ENCODE results near the gene FNIP1. TPM values are rescaled to one million over a fixed set of nuclear protein-coding genes. Genes with fewer than 3 reads are reported as not detected.

FNIP1 gene
- total and polyA plus RNA-seq, 2 donors (not counting 1 experiment from before 2014, with no cell fraction given), result 10.3 to 52.8 TPM

DNA sequence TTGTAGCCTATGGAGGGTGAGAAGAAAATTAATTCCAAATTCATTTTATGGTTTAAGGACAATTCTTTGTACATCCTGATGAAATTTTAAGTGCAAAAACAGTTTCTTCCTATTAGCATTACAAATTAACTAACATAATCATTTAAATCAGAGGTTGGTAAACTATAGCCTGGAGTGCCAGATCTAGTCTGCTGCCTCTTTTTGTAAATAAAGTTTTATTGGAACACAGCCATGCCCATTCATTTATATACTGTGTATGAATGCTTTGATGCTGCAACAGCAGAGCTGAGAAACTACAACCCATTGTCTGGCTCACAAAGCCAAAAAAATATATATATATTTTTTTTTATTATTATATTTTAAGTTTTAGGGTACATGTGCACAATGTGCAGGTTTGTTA is 80.2 kb downstream of the FNIP1 start:
- H3K27me3 ChIP-seq (replicated peaks in 1 of 4; ENCODE audit: control extremely low read depth in 1 of 4, control insufficient read depth in 3 of 4, insufficient read depth in 4 of 4, low read length in 3 of 4), result no peaks in the 10 kb centered on the region
- DNase-seq, result no peak
- ATAC-seq (ENCODE audit: low read depth), result no peak
- ChIA-PET POLR2A (no interaction called here), CTCF (interaction anchor here (1.3 kb wide), 1 partner anchor 127 kb away, joined by 3 read pairs; no protein-coding TSS in a partner anchor)
- H3K9ac ChIP-seq (ENCODE audit: low read length), result no peak overlapping the region
- H3K4me2 ChIP-seq (replicated peaks; ENCODE audit: low read depth, low read length, poor library complexity, severe bottlenecking), result no peak overlapping the region
- Mint-ChIP-seq H3K4me3 (no peak overlapping the region), H3K27me3 (no peaks in the 10 kb centered on the region), H3K27ac (no peak overlapping the region), H3K4me1 (no peaks in the 10 kb centered on the region), H3K9me3 (ENCODE audit: insufficient read depth) (peaks cover 3% of the 10 kb centered on the region)
- no peaks in the 10 kb centered on the region for H4K20me1 ChIP-seq (ENCODE audit: control insufficient read depth, insufficient read depth, low read length, poor library complexity, severe bottlenecking)
- no peak for TF ChIP-seq EZH2 (IDR thresholded peaks at IDR 0.05; ENCODE audit: borderline replicate concordance, insufficient read depth, low read depth, low read length, poor library complexity, severe bottlenecking)
- TF ChIP-seq, protein P1, sequence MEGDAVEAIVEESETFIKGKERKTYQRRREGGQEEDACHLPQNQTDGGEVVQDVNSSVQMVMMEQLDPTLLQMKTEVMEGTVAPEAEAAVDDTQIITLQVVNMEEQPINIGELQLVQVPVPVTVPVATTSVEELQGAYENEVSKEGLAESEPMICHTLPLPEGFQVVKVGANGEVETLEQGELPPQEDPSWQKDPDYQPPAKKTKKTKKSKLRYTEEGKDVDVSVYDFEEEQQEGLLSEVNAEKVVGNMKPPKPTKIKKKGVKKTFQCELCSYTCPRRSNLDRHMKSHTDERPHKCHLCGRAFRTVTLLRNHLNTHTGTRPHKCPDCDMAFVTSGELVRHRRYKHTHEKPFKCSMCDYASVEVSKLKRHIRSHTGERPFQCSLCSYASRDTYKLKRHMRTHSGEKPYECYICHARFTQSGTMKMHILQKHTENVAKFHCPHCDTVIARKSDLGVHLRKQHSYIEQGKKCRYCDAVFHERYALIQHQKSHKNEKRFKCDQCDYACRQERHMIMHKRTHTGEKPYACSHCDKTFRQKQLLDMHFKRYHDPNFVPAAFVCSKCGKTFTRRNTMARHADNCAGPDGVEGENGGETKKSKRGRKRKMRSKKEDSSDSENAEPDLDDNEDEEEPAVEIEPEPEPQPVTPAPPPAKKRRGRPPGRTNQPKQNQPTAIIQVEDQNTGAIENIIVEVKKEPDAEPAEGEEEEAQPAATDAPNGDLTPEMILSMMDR (IDR thresholded peaks at IDR 0.05), result no peak
- no peak overlapping the region for H3K27ac ChIP-seq (ENCODE audit: low read length in 2 of 2)
- H2AFZ ChIP-seq (ENCODE audit: insufficient read depth, low read depth, low read length, poor library complexity, severe bottlenecking), result no peak overlapping the region
- peaks cover 1 to 4% (median 4%) of the 10 kb centered on the region in 3 donors for H3K9me3 ChIP-seq (ENCODE audit: control extremely low read depth in 1 of 3, control insufficient read depth in 2 of 3, insufficient read depth in 1 of 3, low read length in 2 of 3)
- intact Hi-C loops (cut with micrococcal nuclease), result no loop called here
- H3K4me3 ChIP-seq (ENCODE audit: control extremely low read depth in 1 of 5, extremely low read depth in 1 of 5, insufficient read depth in 1 of 5, low read depth in 2 of 5, low read length in 4 of 5), result no peak overlapping the region
- H3K79me2 ChIP-seq (ENCODE audit: control insufficient read depth, insufficient read depth, low read length), result no peaks in the 10 kb centered on the region
- H3K4me1 ChIP-seq (ENCODE audit: control insufficient read depth in 2 of 2, insufficient read depth in 2 of 2, low read length in 2 of 2), result no peaks in the 10 kb centered on the region
- peaks cover 16 to 34% of the 10 kb centered on the region in 2 experiments for H3K36me3 ChIP-seq (replicated peaks in 1 of 2; ENCODE audit: control extremely low read depth in 1 of 2, control insufficient read depth in 1 of 2, extremely low read depth in 1 of 2, insufficient read depth in 2 of 2, low read length in 1 of 2)

DNA sequence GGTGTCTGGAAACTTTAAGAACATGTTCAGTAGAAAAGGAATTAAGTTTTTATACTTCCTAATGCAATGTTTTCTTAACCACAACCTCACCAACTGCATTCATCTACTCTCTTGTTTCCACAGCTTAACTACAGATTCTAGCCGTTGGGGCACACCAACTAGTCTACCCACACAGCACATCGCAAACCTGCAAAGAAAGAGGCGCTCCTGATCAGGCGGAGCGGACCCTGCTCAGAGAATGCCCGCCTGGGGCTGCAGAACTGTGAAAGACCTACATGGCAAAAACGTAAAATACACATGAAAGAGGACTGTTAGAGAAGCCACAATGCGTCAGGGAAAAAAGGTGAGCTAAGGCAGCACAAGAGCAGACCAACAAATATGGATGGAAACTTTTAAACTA is 86.4 kb downstream of the FNIP1 start:
- WGBS (ENCODE audit: insufficient coverage), result 86% methylated on average over 6 of the region's 8 CpGs
- H3K4me3 ChIP-seq (ENCODE audit: control extremely low read depth in 1 of 5, extremely low read depth in 1 of 5, insufficient read depth in 1 of 5, low read depth in 2 of 5, low read length in 4 of 5), result no peak overlapping the region
- ATAC-seq (ENCODE audit: low read depth) (no peak), DNase-seq (no peak)
- CTCF ChIA-PET, result interaction anchor here (3.9 kb wide), 1 partner anchor 121 kb away, joined by 16 read pairs; no protein-coding TSS in a partner anchor
- H3K79me2 ChIP-seq (ENCODE audit: control insufficient read depth, insufficient read depth, low read length), result no peaks in the 10 kb centered on the region
- Mint-ChIP-seq H3K4me3 (no peak overlapping the region), H3K27me3 (no peaks in the 10 kb centered on the region), H3K9me3 (ENCODE audit: insufficient read depth) (no peaks in the 10 kb centered on the region), H3K27ac (no peak overlapping the region), H3K4me1 (no peaks in the 10 kb centered on the region)
- no peaks in the 10 kb centered on the region for H3K27me3 ChIP-seq (replicated peaks in 1 of 4; ENCODE audit: control extremely low read depth in 1 of 4, control insufficient read depth in 3 of 4, insufficient read depth in 4 of 4, low read length in 3 of 4)
- H3K4me2 ChIP-seq (replicated peaks; ENCODE audit: low read depth, low read length, poor library complexity, severe bottlenecking), result no peak overlapping the region
- no peak overlapping the region for H3K27ac ChIP-seq (ENCODE audit: low read length in 2 of 2)
- POLR2A ChIA-PET, result no interaction called here
- no peaks in the 10 kb centered on the region for H4K20me1 ChIP-seq (ENCODE audit: control insufficient read depth, insufficient read depth, low read length, poor library complexity, severe bottlenecking)
- H3K36me3 ChIP-seq (replicated peaks in 1 of 2; ENCODE audit: control extremely low read depth in 1 of 2, control insufficient read depth in 1 of 2, extremely low read depth in 1 of 2, insufficient read depth in 2 of 2, low read length in 1 of 2), result peaks cover 12 to 29% of the 10 kb centered on the region in 2 experiments
- no peak overlapping the region for H3K9ac ChIP-seq (ENCODE audit: low read length)
- H3K9me3 ChIP-seq (ENCODE audit: control extremely low read depth in 1 of 3, control insufficient read depth in 2 of 3, insufficient read depth in 1 of 3, low read length in 2 of 3), result no peaks in the 10 kb centered on the region
- H2AFZ ChIP-seq (ENCODE audit: insufficient read depth, low read depth, low read length, poor library complexity, severe bottlenecking), result no peak overlapping the region
- intact Hi-C loops (cut with micrococcal nuclease), result no loop called here
- no peaks in the 10 kb centered on the region for H3K4me1 ChIP-seq (ENCODE audit: control insufficient read depth in 2 of 2, insufficient read depth in 2 of 2, low read length in 2 of 2)
- TF ChIP-seq EZH2 (IDR thresholded peaks at IDR 0.05; ENCODE audit: borderline replicate concordance, insufficient read depth, low read depth, low read length, poor library complexity, severe bottlenecking), result no peak
- TF ChIP-seq, protein P1 (IDR thresholded peaks at IDR 0.05), result no peak
